MM.1S (cell line): ENCODE data around the gene NCKAP5.

Experiments used
- DNase-seq: peaks from one replicate; pipeline ENCODE4 v3.0.0-alpha.2; 2015
- H2AFZ ChIP-seq: fragments of 300-600 bp; sonication (generic); 2 replicates; pipeline ENCODE4 v1.6.0; 2016; ENCODE audit warnings: antibody characterized with exemption, low read length
- H3F3A ChIP-seq: fragments of 300-600 bp; sonication (generic); 2 replicates; pipeline ENCODE4 v1.6.1; 2016; ENCODE audit warnings: mild to moderate bottlenecking, antibody characterized with exemption, low read length, moderate library complexity, mixed read lengths; ENCODE audit not compliant: insufficient read depth
- H3K27ac ChIP-seq: fragments of 300-600 bp; sonication (generic); 2 replicates; pipeline ENCODE4 v1.5.1; 2016; ENCODE audit warnings: mild to moderate bottlenecking, low read length
- H3K27me3 ChIP-seq: fragments of 300-600 bp; sonication (generic); replicated peaks from 2 replicates; pipeline ENCODE4 v1.6.0; 2016; ENCODE audit warnings: low read length; ENCODE audit not compliant: insufficient read depth
- H3K36me3 ChIP-seq: fragments of 300-600 bp; sonication (generic); replicated peaks from 2 replicates; pipeline ENCODE4 v1.6.1; 2016; ENCODE audit warnings: mild to moderate bottlenecking, low read length, mixed read lengths; ENCODE audit not compliant: insufficient read depth
- H3K4me1 ChIP-seq: fragments of 300-600 bp; sonication (generic); 2 replicates; pipeline ENCODE4 v1.6.1; 2016; ENCODE audit warnings: low read length, mixed read lengths
- H3K4me2 ChIP-seq: fragments of 300-600 bp; sonication (generic); 2 replicates; pipeline ENCODE4 v1.6.0; 2016; ENCODE audit warnings: low read depth, low read length
- H3K4me3 ChIP-seq: fragments of 300-600 bp; sonication (generic); 2 replicates; pipeline ENCODE4 v1.5.1; 2016; ENCODE audit warnings: low read length, mixed read lengths
- H3K79me2 ChIP-seq: fragments of 300-600 bp; sonication (generic); 2 replicates; pipeline ENCODE4 v1.6.1; 2016; ENCODE audit warnings: mixed run types, low read length, mixed read lengths
- H3K9ac ChIP-seq: fragments of 300-600 bp; sonication (generic); 2 replicates; pipeline ENCODE4 v1.6.1; 2016; ENCODE audit warnings: low read length, mixed read lengths
- H3K9me2 ChIP-seq: fragments of 300-600 bp; sonication (generic); replicated peaks from 2 replicates; pipeline ENCODE4 v1.6.1; 2016; ENCODE audit warnings: mild to moderate bottlenecking, low read length, mixed read lengths; ENCODE audit not compliant: insufficient read depth
- H3K9me3 ChIP-seq: fragments of 300-600 bp; sonication (generic); replicated peaks from 2 replicates; pipeline ENCODE4 v1.6.1; 2016; ENCODE audit warnings: mild to moderate bottlenecking, low read length, mixed read lengths; ENCODE audit not compliant: insufficient read depth
- H4K20me1 ChIP-seq: fragments of 300-600 bp; sonication (generic); 2 replicates; pipeline ENCODE4 v1.6.1; 2016; ENCODE audit warnings: mild to moderate bottlenecking, low read length, moderate library complexity, mixed read lengths; ENCODE audit not compliant: insufficient read depth
- EZH2 ChIP-seq: fragments of 300-600 bp; sonication (generic); optimal IDR thresholded peaks from 2 replicates; pipeline ENCODE3; 2017; ENCODE audit warnings: low read depth, mild to moderate bottlenecking, antibody characterized with exemption, low read length, mixed read lengths
- EZH2phosphoT487 ChIP-seq: fragments of 300-600 bp; sonication (generic); IDR thresholded peaks from 2 replicates; pipeline ENCODE4 v1.6.1; 2018; ENCODE audit warnings: antibody characterized with exemption, low read length
- TF ChIP-seq, protein P1 (sequence below): fragments of 300-600 bp; sonication (generic); IDR thresholded peaks from 2 replicates; pipeline ENCODE4 v1.5.1; 2016; ENCODE audit warnings: antibody characterized with exemption, low read length, mixed read lengths

NCKAP5 gene

DNA sequence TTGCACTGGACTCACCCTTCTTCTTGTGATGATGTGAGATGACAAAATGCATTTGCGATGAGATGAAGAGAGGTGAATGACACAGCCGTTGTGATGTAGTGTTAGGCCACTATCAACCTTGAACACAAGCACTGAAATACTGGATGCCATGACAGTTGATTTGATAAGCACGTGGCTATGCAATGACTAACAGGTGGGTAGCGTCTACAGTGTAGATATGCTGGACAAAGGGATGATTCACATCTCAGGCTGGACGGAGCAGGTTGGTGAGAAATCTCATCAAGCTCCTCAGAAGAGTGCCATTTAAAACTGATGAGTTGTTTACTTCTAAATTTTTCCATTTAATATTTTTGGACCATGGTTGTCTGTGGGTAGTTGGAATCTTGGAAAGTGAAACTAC, 522.5 kb downstream of the NCKAP5 start:
- no peak overlapping the region for H3K27ac ChIP-seq
- no peak overlapping the region for H3K4me2 ChIP-seq
- no peaks in the 10 kb centered on the region for H3K9me2 ChIP-seq

DNA sequence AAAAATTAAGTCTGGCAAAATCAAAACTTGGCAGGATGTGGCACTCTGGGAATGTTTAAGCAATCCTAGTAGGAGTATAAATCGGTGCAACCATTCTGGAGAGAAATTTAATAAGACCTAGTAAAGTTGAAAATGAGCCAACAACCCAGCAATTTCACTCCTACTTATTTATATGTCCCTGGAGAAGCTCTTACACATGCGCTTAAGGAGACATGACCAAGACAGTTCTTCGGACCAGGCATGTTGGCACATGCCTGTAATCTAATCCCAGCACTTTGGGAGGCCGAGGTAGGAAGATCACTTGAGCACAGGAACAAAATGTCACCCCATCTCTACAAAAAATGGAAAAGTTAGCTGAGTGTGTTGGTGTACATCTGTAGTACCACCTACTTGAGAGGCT, 523.7 kb downstream of the NCKAP5 start:
- Histone ChIP-seq H3K27me3 (no peaks in the 10 kb centered on the region), H3K27ac (no peak overlapping the region), H3K9ac (no peak overlapping the region), H3F3A (no peaks in the 10 kb centered on the region), H4K20me1 (no peaks in the 10 kb centered on the region), H3K4me1 (no peaks in the 10 kb centered on the region), H3K4me3 (no peak overlapping the region), H2AFZ (no peak overlapping the region), H3K9me2 (no peaks in the 10 kb centered on the region), H3K9me3 (no peaks in the 10 kb centered on the region), H3K36me3 (no peaks in the 10 kb centered on the region), H3K4me2 (no peak overlapping the region), H3K79me2 (no peaks in the 10 kb centered on the region)
- DNase-seq = no peak
- TF ChIP-seq EZH2 (no peak), EZH2phosphoT487 (no peak)
- TF ChIP-seq, protein P1, sequence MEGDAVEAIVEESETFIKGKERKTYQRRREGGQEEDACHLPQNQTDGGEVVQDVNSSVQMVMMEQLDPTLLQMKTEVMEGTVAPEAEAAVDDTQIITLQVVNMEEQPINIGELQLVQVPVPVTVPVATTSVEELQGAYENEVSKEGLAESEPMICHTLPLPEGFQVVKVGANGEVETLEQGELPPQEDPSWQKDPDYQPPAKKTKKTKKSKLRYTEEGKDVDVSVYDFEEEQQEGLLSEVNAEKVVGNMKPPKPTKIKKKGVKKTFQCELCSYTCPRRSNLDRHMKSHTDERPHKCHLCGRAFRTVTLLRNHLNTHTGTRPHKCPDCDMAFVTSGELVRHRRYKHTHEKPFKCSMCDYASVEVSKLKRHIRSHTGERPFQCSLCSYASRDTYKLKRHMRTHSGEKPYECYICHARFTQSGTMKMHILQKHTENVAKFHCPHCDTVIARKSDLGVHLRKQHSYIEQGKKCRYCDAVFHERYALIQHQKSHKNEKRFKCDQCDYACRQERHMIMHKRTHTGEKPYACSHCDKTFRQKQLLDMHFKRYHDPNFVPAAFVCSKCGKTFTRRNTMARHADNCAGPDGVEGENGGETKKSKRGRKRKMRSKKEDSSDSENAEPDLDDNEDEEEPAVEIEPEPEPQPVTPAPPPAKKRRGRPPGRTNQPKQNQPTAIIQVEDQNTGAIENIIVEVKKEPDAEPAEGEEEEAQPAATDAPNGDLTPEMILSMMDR = no peak

More for the DNA sequence above, 522.5 kb downstream of the NCKAP5 start:
- H3K9ac ChIP-seq = no peak overlapping the region
- H2AFZ ChIP-seq = no peak overlapping the region
- H3K79me2 ChIP-seq = no peaks in the 10 kb centered on the region
- no peaks in the 10 kb centered on the region for H3K36me3 ChIP-seq
- H3F3A ChIP-seq = no peaks in the 10 kb centered on the region
- H3K9me3 ChIP-seq = no peaks in the 10 kb centered on the region
- H3K27me3 ChIP-seq = no peaks in the 10 kb centered on the region
- TF ChIP-seq EZH2 (no peak), EZH2phosphoT487 (no peak)
- TF ChIP-seq, protein P1 = no peak
- no peaks in the 10 kb centered on the region for H3K4me1 ChIP-seq
- H4K20me1 ChIP-seq = no peaks in the 10 kb centered on the region
- DNase-seq = no peak
- H3K4me3 ChIP-seq = no peak overlapping the region

DNA sequence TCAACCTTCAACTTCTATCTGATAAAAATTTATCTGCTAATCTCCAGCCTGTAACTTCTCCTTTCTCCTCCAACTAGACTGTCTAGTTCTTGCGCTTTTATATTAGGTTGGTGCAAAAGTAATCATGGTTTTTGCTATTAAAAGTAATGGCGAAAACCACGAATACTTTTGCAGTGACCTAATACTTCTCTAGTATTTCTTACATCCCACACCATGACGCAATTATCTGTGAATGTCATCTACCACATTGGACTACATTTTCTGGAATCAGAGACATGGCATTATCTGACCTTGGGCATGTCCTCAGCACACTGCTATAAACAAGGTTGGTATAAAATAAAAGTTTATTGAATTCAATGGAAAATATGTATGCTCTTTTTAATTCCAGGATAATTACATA, 528.1 kb downstream of the NCKAP5 start:
- no peaks in the 10 kb centered on the region for H3K9me2 ChIP-seq
- H3K9ac ChIP-seq = no peak overlapping the region
- TF ChIP-seq EZH2 (no peak), EZH2phosphoT487 (no peak)
- TF ChIP-seq, protein P1 = no peak
- no peaks in the 10 kb centered on the region for H3K79me2 ChIP-seq
- H3K4me3 ChIP-seq = no peak overlapping the region
- no peak overlapping the region for H2AFZ ChIP-seq
- no peaks in the 10 kb centered on the region for H3K9me3 ChIP-seq
- H3F3A ChIP-seq = no peaks in the 10 kb centered on the region
- H3K27ac ChIP-seq = no peak overlapping the region
- H4K20me1 ChIP-seq = no peaks in the 10 kb centered on the region
- no peaks in the 10 kb centered on the region for H3K27me3 ChIP-seq
- DNase-seq = no peak
- H3K4me2 ChIP-seq = no peak overlapping the region
- no peaks in the 10 kb centered on the region for H3K4me1 ChIP-seq
- H3K36me3 ChIP-seq = no peaks in the 10 kb centered on the region
